Liver (tissue), 3 donors: ENCODE results near the gene RUBCN.

Source experiments
- ATF3 ChIP-seq: IDR thresholded peaks from 2 replicates; pipeline ENCODE4 v1.6.1; 2016; ENCODE audit warnings: antibody characterized with exemption
- RXRA ChIP-seq, 2 donors: IDR thresholded peaks; 2 replicates each; pipeline ENCODE4 v1.6.1; 2017 to 2018; ENCODE audit warnings: antibody characterized with exemption in 2 of 2, mild to moderate bottlenecking in 1 of 2
- ZBTB33 ChIP-seq: IDR thresholded peaks from 2 replicates; pipeline ENCODE4 v1.6.1; 2016; ENCODE audit warnings: antibody characterized with exemption
- TF ChIP-seq, protein P1 (sequence below): fragments of 150-350 bp; IDR thresholded peaks from 2 replicates; pipeline ENCODE4 v1.5.1; 2017; ENCODE audit warnings: improper control_type of control experiment, low read depth, low read length; ENCODE audit not compliant: missing input control
- TF ChIP-seq, protein P2 (sequence below): IDR thresholded peaks from 2 replicates; pipeline ENCODE4 v1.6.1; 2016; ENCODE audit warnings: antibody characterized with exemption, mild to moderate bottlenecking
- donor health status: healthy.
- donor health status: healthy.

DNA sequence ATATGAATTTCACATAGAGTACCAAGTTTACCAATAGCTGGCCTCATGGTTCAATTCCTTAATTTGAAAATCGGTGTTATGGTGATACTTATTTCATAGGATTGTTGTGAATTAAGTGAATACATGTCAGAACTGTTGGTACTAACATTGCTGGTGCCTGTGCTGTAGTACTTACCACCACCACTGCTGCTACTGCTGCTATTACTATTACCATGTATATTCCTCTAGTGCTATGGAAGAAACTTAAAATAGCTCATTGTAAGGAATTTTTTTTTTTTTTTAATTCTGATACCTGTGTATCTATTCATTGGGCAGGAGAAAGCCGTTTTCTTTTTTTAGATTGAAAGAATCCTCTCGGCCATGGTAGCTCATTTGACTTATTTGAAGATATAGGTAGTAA lies 16.6 kb upstream of the RUBCN start:
- TF ChIP-seq, protein P1, sequence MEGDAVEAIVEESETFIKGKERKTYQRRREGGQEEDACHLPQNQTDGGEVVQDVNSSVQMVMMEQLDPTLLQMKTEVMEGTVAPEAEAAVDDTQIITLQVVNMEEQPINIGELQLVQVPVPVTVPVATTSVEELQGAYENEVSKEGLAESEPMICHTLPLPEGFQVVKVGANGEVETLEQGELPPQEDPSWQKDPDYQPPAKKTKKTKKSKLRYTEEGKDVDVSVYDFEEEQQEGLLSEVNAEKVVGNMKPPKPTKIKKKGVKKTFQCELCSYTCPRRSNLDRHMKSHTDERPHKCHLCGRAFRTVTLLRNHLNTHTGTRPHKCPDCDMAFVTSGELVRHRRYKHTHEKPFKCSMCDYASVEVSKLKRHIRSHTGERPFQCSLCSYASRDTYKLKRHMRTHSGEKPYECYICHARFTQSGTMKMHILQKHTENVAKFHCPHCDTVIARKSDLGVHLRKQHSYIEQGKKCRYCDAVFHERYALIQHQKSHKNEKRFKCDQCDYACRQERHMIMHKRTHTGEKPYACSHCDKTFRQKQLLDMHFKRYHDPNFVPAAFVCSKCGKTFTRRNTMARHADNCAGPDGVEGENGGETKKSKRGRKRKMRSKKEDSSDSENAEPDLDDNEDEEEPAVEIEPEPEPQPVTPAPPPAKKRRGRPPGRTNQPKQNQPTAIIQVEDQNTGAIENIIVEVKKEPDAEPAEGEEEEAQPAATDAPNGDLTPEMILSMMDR, result no peak
- TF ChIP-seq RXRA (IDR thresholded peaks at IDR 0.05), result no peak
- TF ChIP-seq ZBTB33, result no peak
- no peak for TF ChIP-seq ATF3
- TF ChIP-seq, protein P2, sequence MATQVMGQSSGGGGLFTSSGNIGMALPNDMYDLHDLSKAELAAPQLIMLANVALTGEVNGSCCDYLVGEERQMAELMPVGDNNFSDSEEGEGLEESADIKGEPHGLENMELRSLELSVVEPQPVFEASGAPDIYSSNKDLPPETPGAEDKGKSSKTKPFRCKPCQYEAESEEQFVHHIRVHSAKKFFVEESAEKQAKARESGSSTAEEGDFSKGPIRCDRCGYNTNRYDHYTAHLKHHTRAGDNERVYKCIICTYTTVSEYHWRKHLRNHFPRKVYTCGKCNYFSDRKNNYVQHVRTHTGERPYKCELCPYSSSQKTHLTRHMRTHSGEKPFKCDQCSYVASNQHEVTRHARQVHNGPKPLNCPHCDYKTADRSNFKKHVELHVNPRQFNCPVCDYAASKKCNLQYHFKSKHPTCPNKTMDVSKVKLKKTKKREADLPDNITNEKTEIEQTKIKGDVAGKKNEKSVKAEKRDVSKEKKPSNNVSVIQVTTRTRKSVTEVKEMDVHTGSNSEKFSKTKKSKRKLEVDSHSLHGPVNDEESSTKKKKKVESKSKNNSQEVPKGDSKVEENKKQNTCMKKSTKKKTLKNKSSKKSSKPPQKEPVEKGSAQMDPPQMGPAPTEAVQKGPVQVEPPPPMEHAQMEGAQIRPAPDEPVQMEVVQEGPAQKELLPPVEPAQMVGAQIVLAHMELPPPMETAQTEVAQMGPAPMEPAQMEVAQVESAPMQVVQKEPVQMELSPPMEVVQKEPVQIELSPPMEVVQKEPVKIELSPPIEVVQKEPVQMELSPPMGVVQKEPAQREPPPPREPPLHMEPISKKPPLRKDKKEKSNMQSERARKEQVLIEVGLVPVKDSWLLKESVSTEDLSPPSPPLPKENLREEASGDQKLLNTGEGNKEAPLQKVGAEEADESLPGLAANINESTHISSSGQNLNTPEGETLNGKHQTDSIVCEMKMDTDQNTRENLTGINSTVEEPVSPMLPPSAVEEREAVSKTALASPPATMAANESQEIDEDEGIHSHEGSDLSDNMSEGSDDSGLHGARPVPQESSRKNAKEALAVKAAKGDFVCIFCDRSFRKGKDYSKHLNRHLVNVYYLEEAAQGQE, result no peak
